IPS-18c (cell line): ENCODE data around the gene P3H2.

Experiments used
- H3K4me3 ChIP-seq: 2 replicates; pipeline ENCODE4 v1.7.0; 2013; ENCODE audit warnings: low read depth, mild to moderate bottlenecking, low read length, moderate library complexity; ENCODE audit not compliant: insufficient read depth
- H3K9me3 ChIP-seq: one replicate; pipeline ENCODE4 v1.6.1; 2013; ENCODE audit warnings: mild to moderate bottlenecking, low read length, moderate library complexity; ENCODE audit not compliant: control insufficient read depth, insufficient read depth

The P3H2 gene

DNA sequence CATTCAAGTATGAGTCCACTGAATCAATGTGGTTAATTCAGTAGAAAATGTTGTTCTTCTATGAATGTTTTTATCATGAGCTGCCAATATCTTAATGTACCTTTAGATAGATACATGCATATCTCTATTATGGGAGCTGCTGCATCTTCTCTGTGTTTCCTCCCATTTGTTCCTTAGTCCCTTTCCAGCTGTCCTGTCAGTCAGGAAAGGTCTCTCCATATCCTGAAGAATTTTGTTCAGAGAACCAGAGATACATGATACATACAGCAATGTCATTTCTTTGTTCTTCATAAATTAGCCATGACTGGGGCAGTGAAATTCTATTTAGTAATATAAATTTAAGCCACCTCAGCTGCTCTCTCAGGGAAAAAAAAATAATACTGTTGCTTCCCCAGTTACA lies 103.7 kb downstream of the P3H2 start:
- Histone ChIP-seq H3K9me3 (no peaks in the 10 kb centered on the region), H3K4me3 (no peak overlapping the region)

DNA sequence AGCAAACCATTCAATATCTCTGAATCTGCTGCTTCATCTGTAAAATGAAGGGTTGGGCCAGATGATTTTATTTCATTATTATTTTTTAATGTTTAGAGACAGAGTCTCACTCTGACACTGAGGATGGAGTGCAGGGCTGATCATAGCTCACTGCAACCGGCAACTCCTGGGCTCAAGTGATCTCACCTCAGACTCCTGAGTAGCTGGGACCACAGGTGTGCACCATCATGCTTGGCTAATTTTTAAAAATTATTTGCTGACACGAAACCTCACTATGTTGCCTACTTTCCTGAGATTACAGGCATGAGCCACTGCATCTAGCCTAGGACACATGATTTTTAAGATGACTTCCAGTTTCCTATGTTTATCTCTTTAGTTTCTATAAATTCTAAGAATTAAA lies 105.8 kb downstream of the P3H2 start:
- H3K4me3 ChIP-seq, result no peak overlapping the region

DNA sequence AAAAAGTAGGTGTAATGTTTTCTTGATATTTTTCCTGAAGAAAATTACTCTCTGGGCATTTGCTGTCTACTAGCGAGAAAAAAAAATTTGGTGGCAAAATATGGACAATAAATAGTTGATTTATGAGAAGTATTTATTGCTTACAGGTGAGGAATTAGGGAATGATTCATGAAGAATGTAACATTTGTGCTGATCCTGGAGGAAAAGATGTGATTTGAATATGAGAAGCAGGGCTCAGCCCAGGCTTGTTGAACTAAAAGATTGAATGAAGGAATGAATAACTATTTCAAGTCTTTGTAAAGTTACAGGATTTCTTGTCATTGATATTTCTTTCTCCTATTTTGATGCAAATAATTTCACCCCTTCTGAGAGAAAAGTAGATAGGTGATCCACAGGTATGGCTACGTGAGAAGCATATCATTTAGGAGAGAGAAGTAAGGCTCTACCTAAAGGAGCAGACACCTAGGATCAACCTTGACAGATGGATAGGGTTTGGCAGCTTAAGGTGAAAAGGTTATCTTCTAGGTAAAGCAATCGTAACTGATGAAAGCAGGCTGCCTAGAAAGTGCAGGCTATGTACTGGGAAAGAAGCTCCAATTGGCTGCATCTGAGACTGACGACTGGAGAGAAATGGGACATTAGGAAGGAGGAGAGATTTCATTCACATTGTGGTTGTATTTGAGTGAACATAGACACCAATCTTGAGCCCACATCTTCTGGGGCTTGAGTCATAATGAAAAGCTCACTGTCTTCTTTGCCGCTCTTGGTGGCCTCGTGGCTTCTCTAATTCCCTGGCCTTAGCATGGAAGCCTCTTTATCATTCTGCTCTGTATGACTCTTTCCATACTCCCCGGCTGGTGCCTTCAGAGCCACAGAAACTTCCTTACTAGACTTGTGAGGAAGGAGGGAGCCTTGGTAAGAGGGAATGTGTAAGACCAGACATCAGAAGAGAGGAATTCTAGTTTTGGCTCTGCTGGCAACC lies 106.5 kb downstream of the P3H2 start:
- Histone ChIP-seq H3K9me3 (no peaks in the 10 kb centered on the region), H3K4me3 (no peak overlapping the region)

More for the DNA sequence above, 105.8 kb downstream of the P3H2 start:
- no peaks in the 10 kb centered on the region for H3K9me3 ChIP-seq

DNA sequence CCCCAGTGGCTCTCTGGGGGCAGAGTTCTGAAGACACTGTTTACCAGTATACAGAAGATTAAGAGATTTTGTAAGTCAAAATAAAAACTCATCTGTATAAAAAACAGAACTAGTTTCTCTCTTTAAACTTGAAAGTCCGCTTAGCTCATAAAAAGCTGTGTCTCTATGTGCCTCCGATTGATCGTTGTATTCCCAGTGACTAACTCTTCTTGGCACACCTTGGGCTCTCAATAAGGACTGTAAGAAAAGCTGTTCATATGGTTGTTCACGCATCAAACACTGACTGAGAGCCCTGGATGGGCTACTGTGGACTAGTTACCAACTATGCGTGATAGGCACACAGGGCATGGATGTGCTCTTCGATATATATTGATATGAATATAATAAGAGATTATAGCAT lies 107.9 kb downstream of the P3H2 start:
- Histone ChIP-seq H3K4me3 (no peak overlapping the region), H3K9me3 (no peaks in the 10 kb centered on the region)

DNA sequence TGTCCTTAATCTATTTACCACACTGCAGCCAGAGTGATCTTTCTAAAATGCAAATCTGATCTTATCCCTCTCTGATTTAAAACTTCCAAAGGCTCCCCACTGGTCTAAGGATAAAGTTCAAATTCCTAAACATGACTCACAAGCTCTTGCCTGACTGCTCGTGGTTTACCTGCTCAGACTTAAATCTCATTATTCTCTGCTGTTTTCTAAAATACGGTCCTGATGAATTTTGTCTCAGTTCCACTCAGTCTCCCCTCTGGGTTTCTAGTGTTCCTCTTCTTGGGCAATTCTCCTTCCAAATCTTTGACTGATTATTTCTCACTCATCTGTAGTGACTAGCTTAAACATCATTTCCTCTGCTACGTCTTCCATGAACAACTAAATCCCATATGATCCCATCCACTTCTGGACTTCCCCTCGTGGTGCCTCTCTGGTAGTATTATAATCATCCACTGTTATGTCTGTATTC lies 108.3 kb downstream of the P3H2 start:
- Histone ChIP-seq H3K4me3 (no peak overlapping the region), H3K9me3 (no peaks in the 10 kb centered on the region)

DNA sequence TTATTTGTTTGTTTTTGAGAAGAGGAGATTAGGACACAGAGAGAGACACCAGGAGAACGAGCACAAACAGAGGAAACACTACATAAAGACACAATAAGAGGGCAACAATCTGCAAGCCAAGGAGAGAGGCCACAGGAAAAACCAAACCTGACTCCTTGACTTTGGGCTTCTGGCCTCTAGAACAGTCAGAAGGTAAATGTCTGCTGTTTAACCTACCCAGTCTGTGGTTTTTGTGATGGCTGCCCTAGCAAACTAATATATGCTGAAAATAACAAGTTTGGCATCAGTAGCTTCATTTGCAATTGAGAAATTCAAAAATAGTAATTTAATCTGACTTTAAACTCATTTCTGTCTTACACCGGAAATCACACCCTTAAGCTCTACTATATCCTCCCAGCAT lies 110.2 kb downstream of the P3H2 start:
- no peaks in the 10 kb centered on the region for H3K9me3 ChIP-seq
- no peak overlapping the region for H3K4me3 ChIP-seq

DNA sequence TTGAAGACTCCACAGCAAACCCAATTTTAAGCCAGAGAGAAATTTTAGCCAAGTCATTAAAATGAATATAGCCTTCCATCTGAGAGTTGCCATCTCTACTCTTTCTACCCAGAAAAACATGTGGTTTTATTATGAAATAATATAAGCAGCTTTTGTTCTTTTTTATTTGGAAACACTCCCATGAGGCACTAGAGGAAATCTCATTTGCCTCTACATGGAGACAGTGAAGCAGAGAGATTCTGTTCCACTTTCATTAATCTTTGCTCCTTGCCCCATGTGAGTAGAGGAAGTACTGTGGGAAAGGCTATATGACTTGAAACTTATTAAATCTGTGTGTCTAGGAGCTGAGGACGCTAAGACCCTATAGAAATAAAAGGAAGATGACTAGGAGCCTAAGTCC lies 111.1 kb downstream of the P3H2 start:
- H3K9me3 ChIP-seq, result no peaks in the 10 kb centered on the region
- H3K4me3 ChIP-seq, result no peak overlapping the region

DNA sequence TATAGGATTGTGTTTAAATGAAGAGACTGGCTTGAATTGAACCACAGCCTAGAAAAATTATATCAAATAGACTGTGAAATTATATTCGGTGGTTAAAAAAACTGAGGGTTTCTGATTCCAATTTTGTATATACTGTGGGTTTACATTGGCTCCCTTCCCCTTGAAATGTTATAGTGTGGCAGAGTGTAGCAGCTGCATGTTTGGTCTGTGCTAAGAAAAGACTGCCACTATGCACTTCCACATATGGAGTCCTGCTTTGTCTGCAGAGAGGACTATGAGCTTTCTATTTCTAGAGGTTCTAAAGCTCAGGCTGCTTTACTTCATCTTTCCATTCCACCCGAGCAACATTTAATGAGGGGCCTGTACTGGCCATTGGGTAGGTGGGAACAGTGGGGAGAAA lies 112.3 kb downstream of the P3H2 start:
- no peaks in the 10 kb centered on the region for H3K9me3 ChIP-seq

DNA sequence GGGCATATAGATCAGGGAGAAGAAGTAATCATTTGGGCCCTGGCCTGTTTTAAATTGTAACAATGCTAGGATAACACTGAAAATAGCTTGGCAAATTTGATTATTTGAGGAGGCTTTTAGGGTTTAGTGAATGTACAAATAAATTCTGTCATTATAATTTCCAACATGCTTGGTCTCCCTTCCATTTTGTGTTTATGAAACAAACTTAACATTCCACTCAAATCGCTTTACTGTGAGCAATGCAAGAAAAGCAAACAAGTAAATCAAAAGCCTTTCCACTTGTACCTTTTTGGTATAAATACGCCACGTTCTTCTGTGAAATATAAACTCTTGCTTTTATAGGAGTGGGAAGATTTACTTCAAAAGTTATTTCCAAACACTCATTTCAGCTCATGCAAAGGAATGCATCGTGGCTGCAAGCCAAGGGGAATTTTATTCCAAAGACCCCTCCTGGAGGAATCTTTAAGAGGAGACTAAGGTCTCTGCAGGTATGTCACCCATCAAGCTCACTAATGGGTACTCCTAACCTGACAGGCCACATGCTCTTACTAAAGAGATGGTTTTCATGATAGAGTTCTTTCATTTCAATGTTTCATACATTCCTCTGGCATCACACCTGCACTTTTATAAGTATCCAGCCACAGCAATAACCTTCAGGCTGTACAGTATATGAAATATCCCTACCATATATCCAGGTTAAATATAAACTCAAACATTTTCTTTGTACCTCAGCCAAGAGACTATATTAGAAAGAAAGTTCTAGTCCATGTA lies 115.2 kb downstream of the P3H2 start:
- no peak overlapping the region for H3K4me3 ChIP-seq

More for the DNA sequence above, 112.3 kb downstream of the P3H2 start:
- no peak overlapping the region for H3K4me3 ChIP-seq

DNA sequence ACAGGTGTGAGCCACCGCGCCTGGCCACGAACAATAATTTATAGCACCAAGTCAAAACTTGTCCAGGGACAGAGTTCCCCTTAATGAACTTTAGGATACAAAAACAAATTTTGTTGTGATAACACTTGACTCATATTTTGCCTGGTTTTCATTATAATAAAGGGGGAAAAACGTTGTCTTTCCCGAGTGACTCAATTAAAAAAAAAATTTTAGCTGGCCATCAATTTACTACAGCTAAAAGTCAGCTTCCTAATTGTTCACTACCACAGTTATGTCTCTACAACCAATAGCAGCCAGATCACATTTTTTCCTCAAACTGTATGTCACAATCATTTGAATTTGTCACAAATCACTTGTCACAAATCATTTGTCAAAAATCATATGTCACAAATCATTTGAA lies 116.0 kb downstream of the P3H2 start:
- no peak overlapping the region for H3K4me3 ChIP-seq
- H3K9me3 ChIP-seq, result no peaks in the 10 kb centered on the region

More for the DNA sequence above, 115.2 kb downstream of the P3H2 start:
- no peaks in the 10 kb centered on the region for H3K9me3 ChIP-seq

DNA sequence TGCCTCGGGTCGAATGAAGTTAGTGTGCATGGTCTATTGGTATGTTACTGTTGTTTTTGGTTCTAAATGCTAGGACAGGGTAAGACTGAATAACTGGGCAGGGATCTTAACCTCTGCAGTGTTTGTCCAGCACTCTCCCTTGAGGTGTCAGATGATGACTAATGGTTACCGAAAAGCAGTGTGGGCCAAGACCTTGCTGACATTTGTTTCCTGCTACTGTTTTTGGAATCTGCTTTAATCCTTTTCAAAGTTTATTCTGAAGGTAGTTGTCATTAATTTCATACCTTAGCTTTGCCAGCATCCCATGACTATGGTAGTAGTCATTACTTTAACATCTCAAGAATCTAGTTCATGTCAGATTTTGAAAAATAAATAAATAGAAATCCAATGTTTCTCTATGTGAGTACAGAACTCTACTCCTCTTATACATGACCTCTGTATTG lies 117.0 kb downstream of the P3H2 start:
- Histone ChIP-seq H3K4me3 (no peak overlapping the region), H3K9me3 (no peaks in the 10 kb centered on the region)

DNA sequence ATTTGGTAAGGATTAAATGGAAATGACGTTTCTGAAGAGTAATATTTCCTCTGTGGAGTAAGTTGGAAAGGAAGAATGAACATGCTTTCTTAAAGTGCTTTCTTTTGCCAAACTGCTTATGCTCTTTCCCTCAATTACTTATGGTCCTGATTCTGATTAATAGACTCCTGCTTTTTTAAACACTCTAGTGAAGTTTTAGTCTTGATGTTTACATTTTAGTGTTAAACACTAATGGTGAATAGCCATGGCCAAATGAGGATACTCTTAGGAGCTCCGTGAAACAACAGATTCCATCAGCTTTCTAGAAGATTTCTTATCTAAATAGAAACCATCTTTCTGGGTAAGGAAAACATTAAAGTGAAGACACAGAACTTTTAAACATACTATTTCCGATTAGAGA lies 117.6 kb downstream of the P3H2 start:
- no peaks in the 10 kb centered on the region for H3K9me3 ChIP-seq
- H3K4me3 ChIP-seq, result no peak overlapping the region

DNA sequence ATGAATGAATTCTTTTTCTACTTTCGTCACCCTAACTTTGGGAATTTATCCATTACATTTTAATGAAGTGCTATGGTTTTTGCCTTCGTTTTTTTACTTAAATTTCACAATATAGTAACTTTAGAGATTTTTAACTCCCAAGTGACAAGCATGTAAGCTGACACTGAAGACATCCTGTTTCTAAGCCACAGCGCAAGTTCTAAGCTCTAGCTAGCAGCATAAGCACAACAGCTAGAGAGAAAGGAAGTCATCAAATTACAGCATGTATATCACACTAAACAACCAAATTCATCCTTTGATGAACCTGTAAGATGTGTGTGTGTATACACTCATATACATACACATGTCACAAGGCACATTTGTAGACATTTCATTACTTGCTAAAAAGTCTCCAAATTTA lies 119.3 kb downstream of the P3H2 start:
- H3K9me3 ChIP-seq, result no peaks in the 10 kb centered on the region
- no peak overlapping the region for H3K4me3 ChIP-seq

DNA sequence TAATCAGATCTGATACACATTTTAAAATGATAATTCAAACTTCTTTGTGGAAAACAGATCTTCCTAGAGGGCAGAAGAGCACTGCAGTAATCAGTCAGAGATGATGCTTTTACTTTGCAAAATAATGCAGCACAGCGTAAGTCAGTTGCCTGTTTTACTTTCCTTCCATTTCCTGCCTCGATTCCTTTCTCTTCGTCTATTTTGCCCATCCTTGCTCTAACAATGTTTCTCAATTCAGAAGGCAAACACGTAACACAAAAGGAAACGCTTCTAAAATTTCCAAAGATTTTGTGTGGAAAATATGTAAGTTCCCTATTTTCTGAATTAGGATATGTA lies 119.9 kb downstream of the P3H2 start:
- H3K4me3 ChIP-seq, result no peak overlapping the region
- H3K9me3 ChIP-seq, result no peaks in the 10 kb centered on the region

DNA sequence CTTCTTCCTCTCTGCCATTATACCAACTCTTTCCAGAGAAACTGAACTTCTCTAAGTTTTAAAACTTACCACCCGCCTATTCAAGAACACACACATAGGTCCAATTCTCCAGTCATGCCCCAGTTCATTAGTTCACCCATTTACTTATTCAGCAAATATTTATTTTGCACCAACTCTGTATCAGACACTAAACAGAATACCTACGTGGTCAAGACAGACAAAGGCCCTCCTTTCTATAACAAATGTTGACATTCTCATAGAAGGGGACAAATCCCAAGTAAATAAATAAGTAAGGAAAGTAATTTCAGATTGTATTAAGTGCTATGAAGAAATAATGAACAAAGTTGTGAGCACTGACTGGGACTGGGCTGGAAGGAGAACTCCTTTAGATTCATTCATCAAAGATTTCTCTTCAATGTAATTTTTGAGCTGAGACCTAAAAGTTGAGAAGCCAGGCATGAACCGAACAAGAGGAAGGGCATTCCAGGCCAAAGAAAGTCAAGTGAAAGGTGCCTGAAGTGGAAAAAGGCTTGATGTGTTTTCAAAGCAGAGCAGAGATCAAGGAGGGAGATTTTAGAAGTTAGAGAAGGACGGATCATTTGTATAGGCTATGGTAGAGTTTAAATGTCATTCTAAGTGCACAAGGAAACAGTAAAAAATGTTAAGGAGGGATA lies 120.4 kb downstream of the P3H2 start:
- no peaks in the 10 kb centered on the region for H3K9me3 ChIP-seq
- H3K4me3 ChIP-seq, result no peak overlapping the region

DNA sequence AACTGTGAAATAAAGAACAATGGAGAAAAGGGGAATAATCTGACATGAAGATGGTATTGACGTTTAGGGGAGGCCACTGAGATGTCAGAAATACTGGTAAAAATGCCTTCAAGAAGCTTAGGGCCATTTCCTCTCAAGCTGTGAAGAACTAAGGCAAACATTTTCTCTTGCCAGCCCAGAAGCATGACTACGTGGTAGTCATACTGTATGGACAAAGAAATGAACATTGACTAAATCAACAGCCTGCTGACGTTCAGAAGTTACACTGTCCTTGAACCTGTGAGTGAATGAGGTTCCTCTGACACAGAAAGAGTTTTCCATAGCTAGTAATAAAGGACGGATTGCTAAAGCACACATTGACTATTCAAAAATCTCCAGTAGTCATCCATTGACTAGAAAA lies 121.0 kb downstream of the P3H2 start:
- Histone ChIP-seq H3K9me3 (no peaks in the 10 kb centered on the region), H3K4me3 (no peak overlapping the region)

DNA sequence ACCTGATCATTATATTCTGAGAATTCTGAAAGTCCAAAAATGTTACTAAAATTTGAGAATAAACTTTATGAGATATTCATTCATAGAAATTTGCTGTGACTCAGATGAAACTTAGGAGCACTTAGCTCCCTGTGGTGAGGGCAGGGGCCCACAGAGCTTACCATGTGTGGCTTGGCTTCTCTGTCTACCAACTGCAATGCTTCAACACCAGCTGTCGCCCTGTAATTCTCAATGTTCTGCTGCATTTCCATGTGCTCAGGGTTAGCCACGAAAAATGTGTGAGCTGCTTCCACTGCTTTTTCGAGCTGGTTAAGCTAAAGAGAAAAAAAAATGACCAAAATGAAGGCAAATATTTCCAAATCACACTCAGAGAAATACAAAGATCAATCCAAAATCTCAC lies 125.6 kb downstream of the P3H2 start:
- no peak overlapping the region for H3K4me3 ChIP-seq
- no peaks in the 10 kb centered on the region for H3K9me3 ChIP-seq

DNA sequence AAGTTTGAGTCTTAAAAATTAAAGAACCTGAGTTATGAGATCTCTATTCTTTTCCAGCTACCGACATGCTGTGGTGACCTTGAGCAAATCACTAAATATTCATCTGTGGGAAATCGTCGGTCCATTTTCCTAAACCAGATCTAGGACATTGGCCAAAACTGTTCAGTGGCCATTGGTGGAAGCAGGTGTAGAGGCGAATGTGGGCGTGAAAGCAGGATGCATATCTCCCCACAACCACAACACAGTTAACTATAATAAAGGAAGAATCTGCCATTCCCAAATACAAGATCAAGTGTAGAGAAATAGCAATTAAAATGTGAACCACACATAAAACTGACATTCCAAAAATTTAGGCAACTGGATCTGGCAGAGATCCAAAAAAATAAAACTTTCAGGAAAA lies 129.9 kb downstream of the P3H2 start:
- Histone ChIP-seq H3K4me3 (no peak overlapping the region), H3K9me3 (no peaks in the 10 kb centered on the region)
